Esophagus squamous epithelium (tissue), 5 donors: ENCODE data around the gene MAN2C1. TPM values are rescaled to one million over a fixed set of nuclear protein-coding genes. Genes with fewer than 3 reads are reported as not detected.

Source experiments
- DNase-seq: peaks from one replicate; lab custom pipeline; 2025; lab: John Stamatoyannopoulos, UW
- H3K27ac ChIP-seq, 4 donors: fragments of 200-600 bp; sonication (generic); one replicate each; pipeline ENCODE4 v1.5.1; 2016 to 2019; ENCODE audit warnings: mild to moderate bottlenecking in 1 of 4
- H3K27me3 ChIP-seq, 4 donors: fragments of 200-600 bp; sonication (generic); 1 replicate in 3 of 4; 2 replicates in 1 of 4; pipeline versions ENCODE4 v1.5.1 to v1.6.0; 2017 to 2021; ENCODE audit warnings: antibody characterized with exemption in 1 of 4
- H3K36me3 ChIP-seq, 3 donors: fragments of 200-600 bp; sonication (generic); one replicate each; pipeline ENCODE4 v1.5.1; 2016 to 2019
- H3K4me1 ChIP-seq, 3 donors: fragments of 200-600 bp; sonication (generic); one replicate each; pipeline ENCODE4 v1.5.1; 2017 to 2019
- H3K4me3 ChIP-seq, 4 donors: fragments of 200-600 bp; sonication (generic); 1 replicate in 3 of 4; 2 replicates in 1 of 4; pipeline ENCODE4 v1.5.1; 2016 to 2019; ENCODE audit warnings: mild to moderate bottlenecking in 2 of 4, moderate library complexity in 1 of 4
- H3K9me3 ChIP-seq, 3 donors: fragments of 200-600 bp; sonication (generic); one replicate each; pipeline ENCODE4 v1.5.1; 2016 to 2019
- CTCF ChIP-seq, 6 experiments: fragments of 450-650 bp in 4 of 6; fragments of 200-600 bp in 2 of 6; sonication (generic) in 2 of 6; IDR thresholded peaks; one replicate each; pipeline ENCODE4 v1.5.1; 2016 to 2019; ENCODE audit warnings: antibody characterized with exemption in 6 of 6, mild to moderate bottlenecking in 4 of 6, moderate library complexity in 4 of 6
- POLR2A ChIP-seq, 4 donors: fragments of 450-650 bp; IDR thresholded peaks; one replicate each; pipeline ENCODE4 v1.6.1; 2017; ENCODE audit warnings: antibody characterized with exemption in 4 of 4, mild to moderate bottlenecking in 4 of 4, moderate library complexity in 3 of 4
- WGBS, 2 donors: methylation state at CpG; one replicate each; pipeline ENCODE4 v1.1.5; 2018; 5-methylcytosine and 5-hydroxymethylcytosine counted together
- intact Hi-C: fragments of 100-400 bp; cut with DNase I; formaldehyde crosslinking; loops from one replicate; pipeline ENCODE4 v1.15.0; 2022
- total RNA-seq, 4 donors: library from RNA; depleted of rRNA; stranded (reverse); fragments of >200 nt; gene quantifications; one replicate each; pipeline ENCODE4 v1.1.0, GENCODE V29; 2016
- donor health status: DM: yes; HTN: yes; CAD: no.

MAN2C1 gene
- total RNA-seq, 4 donors from 2014 or later = 60.3 to 134 (median 83.8) TPM

DNA sequence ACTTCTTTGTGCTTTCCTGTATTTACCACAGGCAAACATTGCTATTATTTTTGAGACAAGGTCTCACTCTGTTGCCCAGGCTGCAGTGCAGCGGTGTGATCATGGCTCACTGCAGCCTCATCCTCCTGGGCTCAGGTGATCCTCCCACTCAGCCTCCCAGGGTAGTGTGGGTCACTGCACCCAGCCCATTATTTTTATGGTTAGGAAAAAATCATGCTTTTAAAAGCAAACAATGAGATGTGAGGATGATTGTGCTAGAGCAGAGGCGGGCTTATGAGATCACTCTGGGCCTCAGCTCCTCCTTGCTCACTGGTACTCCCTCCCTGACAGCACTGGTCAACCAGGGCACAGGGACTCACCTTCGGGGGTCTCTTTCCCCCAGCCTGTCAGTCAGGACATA lies 2.2 kb downstream of the MAN2C1 start:
- H3K36me3 ChIP-seq = peaks cover 20 to 79% (median 26%) of the 10 kb centered on the region in 3 donors
- TF ChIP-seq POLR2A (IDR thresholded peaks at IDR 0.05) = no peak
- no peak for DNase-seq

GRCh38 chr15:75364881-75365280 lies 3.5 kb downstream of the MAN2C1 start:
- peaks cover 8 to 25% (median 17%) of the 10 kb centered on the region in 3 donors for H3K4me1 ChIP-seq
- H3K9me3 ChIP-seq = no peaks in the 10 kb centered on the region
- TF ChIP-seq POLR2A (IDR thresholded peaks at IDR 0.05) (no peak), CTCF (IDR thresholded peaks at IDR 0.05) (no peak)
- peaks cover 21 to 80% (median 28%) of the 10 kb centered on the region in 3 donors for H3K36me3 ChIP-seq
- no peaks in the 10 kb centered on the region for H3K27me3 ChIP-seq
- whole genome bisulfite sequencing, 2 donors = 92 to 94% methylated on average over 5 to 6 of the region's 6 CpGs
- no peak for DNase-seq
- intact Hi-C loops = no loop called here
- H3K27ac ChIP-seq = no peak overlapping the region
- no peak overlapping the region for H3K4me3 ChIP-seq

More for the DNA sequence above, 2.2 kb downstream of the MAN2C1 start:
- peaks cover 8 to 36% (median 21%) of the 10 kb centered on the region in 3 donors for H3K4me1 ChIP-seq
- no peak overlapping the region for H3K4me3 ChIP-seq
- 86 to 90% methylated on average over 3 of the region's 3 CpGs for WGBS, 2 donors
- no peak overlapping the region for H3K27ac ChIP-seq
- no peaks in the 10 kb centered on the region for H3K9me3 ChIP-seq
- intact Hi-C loops = no loop called here
- H3K27me3 ChIP-seq = no peaks in the 10 kb centered on the region

- Histone ChIP-seq H3K27ac (no peak overlapping the region), H3K36me3 (peaks cover 25 to 86% (median 38%) of the 10 kb centered on the region in 3 donors), H3K27me3 (no peaks in the 10 kb centered on the region), H3K4me1 (peaks cover 0 to 14% (median 6%) of the 10 kb centered on the region in 3 donors), H3K9me3 (no peaks in the 10 kb centered on the region), H3K4me3 (no peak overlapping the region)
- 95 to 98% methylated on average over 6 to 9 of the region's 9 CpGs for WGBS, 2 donors
- DNase-seq = no peak
- no peak for TF ChIP-seq POLR2A (IDR thresholded peaks at IDR 0.05)
- no peak for TF ChIP-seq CTCF (IDR thresholded peaks at IDR 0.05)
- intact Hi-C loops = no loop called here
These were observed 4.6 kb downstream of the MAN2C1 start for GRCh38 chr15:75363786-75364185.

- Histone ChIP-seq H3K9me3 (no peaks in the 10 kb centered on the region), H3K4me1 (peaks cover 0 to 11% (median 6%) of the 10 kb centered on the region in 3 donors), H3K27ac (no peak overlapping the region), H3K36me3 (peaks cover 31 to 96% (median 39%) of the 10 kb centered on the region in 3 donors), H3K4me3 (no peak overlapping the region), H3K27me3 (no peaks in the 10 kb centered on the region)
- no peak for TF ChIP-seq CTCF (IDR thresholded peaks at IDR 0.05)
- no peak for TF ChIP-seq POLR2A (IDR thresholded peaks at IDR 0.05)
- intact Hi-C loops = no loop called here
- WGBS, 2 donors = 80% methylated on average over 2 of the region's 7 CpGs; no CpG with 5 or more reads in 1 of the 2 donors
- no peak for DNase-seq
These were observed 5.7 kb downstream of the MAN2C1 start for GRCh38 chr15:75362642-75363249.

- no peak for DNase-seq
- peaks cover 0 to 5% (median under 1%) of the 10 kb centered on the region in 3 donors for H3K4me1 ChIP-seq
- TF ChIP-seq CTCF (IDR thresholded peaks at IDR 0.05) (no peak), POLR2A (IDR thresholded peaks at IDR 0.05) (no peak)
- no peaks in the 10 kb centered on the region for H3K27me3 ChIP-seq
- 80% methylated on average over 1 of the region's 13 CpGs; no CpG with 5 or more reads in 1 of the 2 donors for WGBS, 2 donors
- H3K27ac ChIP-seq = no peak overlapping the region
- H3K9me3 ChIP-seq = no peaks in the 10 kb centered on the region
- H3K4me3 ChIP-seq = no peak overlapping the region
- intact Hi-C loops = no loop called here
- H3K36me3 ChIP-seq = peaks cover 34 to 99% (median 38%) of the 10 kb centered on the region in 3 donors
These were observed 6.3 kb downstream of the MAN2C1 start for GRCh38 chr15:75361989-75362641.
